ENCODE results near the gene CEP55. TPM values are rescaled to one million over a fixed set of nuclear protein-coding genes. Genes with fewer than 3 reads are reported as not detected.

CEP55 gene
- total and polyA plus RNA-seq, 12 donors: 0.32 to 7.7 (median 1.2) TPM

- intact Hi-C loops (cut with DNase I): no loop called here
- H3K4me1 ChIP-seq (replicated peaks in 1 of 2): no peaks in the 10 kb centered on the region
- no peak overlapping the region for H3K4me3 ChIP-seq
- no peak for DNase-seq
- no peak overlapping the region for H3K27ac ChIP-seq
- WGBS, 4 donors: 78 to 84% (median 80%) methylated on average over 7 of the region's 7 CpGs
- no peaks in the 10 kb centered on the region for H3K9me3 ChIP-seq (replicated peaks in 1 of 3)
- H3K36me3 ChIP-seq (replicated peaks in 1 of 2): peaks cover 0 to 8% of the 10 kb centered on the region in 2 donors
- H3K27me3 ChIP-seq: no peaks in the 10 kb centered on the region
- TF ChIP-seq POLR2A (IDR thresholded peaks at IDR 0.05): no peak
- no peak for TF ChIP-seq CTCF (IDR thresholded peaks at IDR 0.05)
Measured at GRCh38 chr10:93451244-93451947, 45.0 kb upstream of the CEP55 start.

- H3K27me3 ChIP-seq: no peaks in the 10 kb centered on the region
- H3K4me1 ChIP-seq (replicated peaks in 1 of 2): no peaks in the 10 kb centered on the region
- H3K36me3 ChIP-seq (replicated peaks in 1 of 2): peaks cover 0 to 8% of the 10 kb centered on the region in 2 donors
- intact Hi-C loops (cut with DNase I): no loop called here
- no peak overlapping the region for H3K27ac ChIP-seq
- no peak overlapping the region for H3K4me3 ChIP-seq
- WGBS, 4 donors: 61 to 86% (median 70%) methylated on average over 2 of the region's 2 CpGs
- TF ChIP-seq CTCF (IDR thresholded peaks at IDR 0.05) (no peak), POLR2A (IDR thresholded peaks at IDR 0.05) (no peak)
- H3K9me3 ChIP-seq (replicated peaks in 1 of 3): no peaks in the 10 kb centered on the region
- DNase-seq: no peak
Measured at GRCh38 chr10:93452143-93452542, 44.3 kb upstream of the CEP55 start.

GRCh38 chr10:93454146-93454545, 42.3 kb upstream of the CEP55 start:
- 88 to 98% (median 95%) methylated on average over 2 of the region's 2 CpGs for WGBS, 4 donors
- no peak overlapping the region for H3K4me3 ChIP-seq
- no peak for DNase-seq
- H3K27ac ChIP-seq: no peak overlapping the region
- H3K9me3 ChIP-seq (replicated peaks in 1 of 3): no peaks in the 10 kb centered on the region
- no peaks in the 10 kb centered on the region for H3K27me3 ChIP-seq
- H3K36me3 ChIP-seq (replicated peaks in 1 of 2): peaks cover 0 to 8% of the 10 kb centered on the region in 2 donors
- H3K4me1 ChIP-seq (replicated peaks in 1 of 2): peaks cover 7 to 12% of the 10 kb centered on the region in 2 donors
- TF ChIP-seq POLR2A (IDR thresholded peaks at IDR 0.05) (no peak), CTCF (IDR thresholded peaks at IDR 0.05) (no peak)
- intact Hi-C loops (cut with DNase I): no loop called here

- H3K27ac ChIP-seq: no peak overlapping the region
Measured at GRCh38 chr10:93454736-93455135, 41.7 kb upstream of the CEP55 start.

More at GRCh38 chr10:93454736-93455135, 41.7 kb upstream of the CEP55 start:
- WGBS, 4 donors: 88 to 95% (median 93%) methylated on average over 7 of the region's 7 CpGs
- H3K9me3 ChIP-seq (replicated peaks in 1 of 3): no peaks in the 10 kb centered on the region
- H3K36me3 ChIP-seq (replicated peaks in 1 of 2): peaks cover 0 to 2% of the 10 kb centered on the region in 2 donors
- intact Hi-C loops (cut with DNase I): no loop called here
- no peaks in the 10 kb centered on the region for H3K27me3 ChIP-seq
- no peak for DNase-seq
- peaks cover 7 to 15% of the 10 kb centered on the region in 2 donors for H3K4me1 ChIP-seq (replicated peaks in 1 of 2)
- TF ChIP-seq POLR2A (IDR thresholded peaks at IDR 0.05) (no peak), CTCF (IDR thresholded peaks at IDR 0.05) (no peak)
- H3K4me3 ChIP-seq: no peak overlapping the region
